ACHN (cell line): Measurements from ENCODE around the gene AOAH.

Experiments
- DNase-seq: peaks from one replicate; pipeline ENCODE4 v3.0.0-alpha.2; 2015
- in situ Hi-C: cut with HindIII; loops from 2 replicates; pipeline ENCODE4 v1.10.0; 2017; ENCODE audit warnings: low sequenced_read_pairs, low pct_ligation_motif_present, low pct_unique_long_range_greater_than_20kb

The AOAH gene, protein sequence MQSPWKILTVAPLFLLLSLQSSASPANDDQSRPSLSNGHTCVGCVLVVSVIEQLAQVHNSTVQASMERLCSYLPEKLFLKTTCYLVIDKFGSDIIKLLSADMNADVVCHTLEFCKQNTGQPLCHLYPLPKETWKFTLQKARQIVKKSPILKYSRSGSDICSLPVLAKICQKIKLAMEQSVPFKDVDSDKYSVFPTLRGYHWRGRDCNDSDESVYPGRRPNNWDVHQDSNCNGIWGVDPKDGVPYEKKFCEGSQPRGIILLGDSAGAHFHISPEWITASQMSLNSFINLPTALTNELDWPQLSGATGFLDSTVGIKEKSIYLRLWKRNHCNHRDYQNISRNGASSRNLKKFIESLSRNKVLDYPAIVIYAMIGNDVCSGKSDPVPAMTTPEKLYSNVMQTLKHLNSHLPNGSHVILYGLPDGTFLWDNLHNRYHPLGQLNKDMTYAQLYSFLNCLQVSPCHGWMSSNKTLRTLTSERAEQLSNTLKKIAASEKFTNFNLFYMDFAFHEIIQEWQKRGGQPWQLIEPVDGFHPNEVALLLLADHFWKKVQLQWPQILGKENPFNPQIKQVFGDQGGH

GRCh38 chr7:36723951-36724664 is at the start of gene AOAH:
Gene AOAH, minus strand, starts transcription at chr7:36724494. Its CDS starts 346 bp downstream, at chr7:36724148.
- in situ Hi-C loops, result no loop called here
- DNase-seq, result no peak

DNA sequence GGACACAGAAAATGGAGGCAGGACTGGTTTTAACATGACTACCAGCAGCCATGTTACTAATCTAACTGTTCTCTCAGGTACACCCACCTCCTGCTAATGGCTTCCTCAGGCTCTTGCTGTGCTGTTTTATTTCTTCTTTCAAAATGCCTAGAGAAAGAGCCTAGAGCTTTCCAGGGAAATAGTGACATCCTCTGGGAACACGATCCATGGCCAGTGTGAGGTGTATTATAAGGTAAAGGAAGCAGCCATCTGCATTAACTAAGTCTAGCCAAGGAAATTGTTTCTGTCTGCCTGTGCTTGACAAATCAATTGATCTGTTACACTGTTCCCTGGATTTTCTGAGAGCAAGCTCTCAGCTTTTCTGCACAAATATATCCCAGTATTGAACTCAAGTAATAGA is 42.2 kb upstream of the AOAH start:
- no peak for DNase-seq
- in situ Hi-C loops, result no loop called here

DNA sequence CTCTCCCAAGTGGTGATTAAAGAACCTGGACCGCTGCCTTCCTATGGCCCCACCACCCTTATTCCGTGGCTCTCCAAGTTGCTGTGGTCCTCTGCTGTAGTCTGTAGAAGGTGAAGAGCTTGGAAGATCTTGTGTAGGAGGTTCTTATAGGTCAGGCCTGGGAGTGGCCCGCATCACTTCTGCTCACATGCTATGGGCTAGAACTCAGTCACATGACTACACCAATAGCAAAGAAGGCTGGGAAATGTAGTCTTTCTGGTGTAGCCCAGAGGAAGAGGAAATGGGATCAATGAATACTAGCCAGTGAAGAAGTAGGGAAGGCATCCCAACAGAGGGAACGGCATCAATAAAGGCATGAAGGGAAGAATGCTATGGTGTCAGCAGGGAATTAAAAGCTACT is 41.3 kb upstream of the AOAH start:
- in situ Hi-C loops, result no loop called here
- DNase-seq, result no peak

- DNase-seq, result no peak
- in situ Hi-C loops, result no loop called here
These were observed 40.6 kb upstream of the AOAH start for GRCh38 chr7:36764929-36765328.

DNA sequence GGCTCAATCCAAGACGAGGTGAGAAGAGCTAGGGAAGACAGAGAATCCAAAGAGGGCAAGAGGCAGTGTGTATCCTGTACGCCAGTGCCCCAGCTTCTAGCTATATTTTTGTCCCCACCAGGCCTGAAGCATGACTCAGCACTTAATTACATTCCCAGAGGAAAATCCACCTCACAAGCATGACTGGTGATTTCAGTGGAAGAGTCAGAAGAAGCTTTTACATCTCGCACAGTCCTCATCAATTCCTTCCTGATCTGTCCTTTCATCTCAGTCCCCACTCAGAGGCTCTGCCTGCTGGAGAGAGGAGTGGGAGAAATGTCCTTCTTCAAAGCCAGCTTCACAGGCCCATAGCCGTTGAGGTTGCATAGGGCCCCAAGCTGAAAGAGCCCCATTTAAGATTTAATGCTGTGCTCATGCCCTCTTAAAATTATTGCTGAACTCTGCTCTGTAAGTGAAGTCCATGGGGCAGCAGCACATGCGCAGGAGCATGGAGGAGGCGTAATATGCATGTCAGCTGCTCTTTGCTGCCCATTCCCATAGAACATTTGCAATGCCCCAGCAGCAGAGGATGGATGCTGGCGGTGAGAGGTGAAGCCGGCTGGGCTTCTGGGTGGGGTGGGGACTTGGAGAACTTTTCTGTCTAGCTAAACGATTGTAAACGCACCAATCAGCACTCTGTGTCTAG is 39.0 kb upstream of the AOAH start:
- in situ Hi-C loops, result no loop called here
- no peak for DNase-seq

DNA sequence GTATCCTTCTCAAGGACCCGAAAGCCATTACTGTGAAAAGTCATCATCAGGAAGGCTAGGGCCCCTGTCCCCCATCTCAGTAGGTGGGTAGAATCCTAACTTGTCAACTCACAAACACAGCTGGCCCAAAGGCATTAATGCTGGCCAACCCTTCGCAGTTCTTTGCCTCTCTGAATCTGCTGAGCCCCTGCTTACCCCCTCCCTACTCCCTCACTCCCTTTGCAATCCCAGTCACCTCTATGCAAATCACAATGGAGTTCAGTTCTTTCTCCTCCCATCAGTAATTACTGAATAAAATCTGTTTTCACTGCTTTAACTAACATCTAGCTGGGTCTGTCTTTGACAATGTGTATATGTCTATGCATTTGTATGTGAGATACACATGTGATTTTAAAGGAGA is 38.1 kb upstream of the AOAH start:
- DNase-seq, result no peak
- in situ Hi-C loops, result no loop called here

DNA sequence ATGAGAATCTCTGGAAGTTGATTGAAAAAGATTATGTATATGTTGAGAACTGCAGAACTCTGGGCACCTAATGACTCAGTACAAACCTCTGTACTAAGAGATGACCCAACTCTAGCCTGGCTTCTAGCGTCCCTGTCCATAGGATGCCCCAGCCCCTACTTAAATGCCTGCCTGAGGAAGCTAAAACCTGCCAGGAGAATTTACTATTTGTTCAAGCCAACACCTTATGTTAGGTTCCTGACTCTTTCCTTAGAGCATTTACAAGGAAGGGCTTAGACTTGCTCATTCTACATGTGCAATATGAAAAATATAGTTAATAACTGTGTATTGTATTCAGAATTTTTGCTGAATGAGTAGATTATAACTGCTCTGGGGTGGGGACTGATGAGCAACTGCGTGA is 37.5 kb upstream of the AOAH start:
- DNase-seq, result no peak
- in situ Hi-C loops, result no loop called here

DNA sequence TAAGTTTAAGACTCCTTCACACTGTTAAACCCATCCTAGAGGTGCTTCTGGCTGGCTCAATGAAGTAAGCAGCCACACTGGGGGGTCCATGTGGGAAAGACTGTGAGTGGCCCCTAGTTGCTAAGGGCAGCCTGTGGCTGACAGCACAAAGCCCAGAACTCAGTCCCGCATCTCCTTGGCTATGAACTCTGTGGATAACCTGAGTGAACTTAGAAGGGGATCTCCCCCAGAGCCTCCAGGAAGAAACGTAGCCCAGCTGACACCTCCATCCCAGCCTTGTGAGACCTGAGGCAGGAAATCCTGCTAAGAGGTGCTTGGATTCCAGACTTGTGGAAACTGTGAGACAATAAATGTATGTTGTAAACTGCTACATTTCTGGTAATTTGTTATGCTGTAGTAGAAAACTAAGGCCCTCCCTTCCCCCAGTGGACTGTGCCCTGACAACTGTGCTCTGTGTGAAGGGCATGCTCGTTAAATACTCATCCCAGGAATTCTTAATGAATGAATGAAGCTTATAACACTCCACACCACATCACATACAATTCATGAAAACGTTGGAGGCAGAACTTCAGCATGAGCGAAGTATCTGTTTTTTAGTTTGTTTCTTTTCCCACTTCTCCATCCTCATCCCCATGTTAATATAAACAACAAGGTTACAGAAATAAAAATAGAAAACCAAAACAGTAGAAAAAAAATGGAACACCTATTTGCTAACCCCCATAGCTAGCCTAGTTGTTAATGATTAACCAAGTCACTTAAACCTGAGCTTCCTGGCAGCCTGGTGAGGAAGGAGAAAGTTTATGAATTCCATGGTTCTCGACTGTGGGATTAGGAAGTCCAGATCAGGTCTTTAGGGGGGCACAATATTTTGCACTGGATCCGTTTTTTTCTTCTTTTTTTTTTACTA is 36.8 kb upstream of the AOAH start:
- in situ Hi-C loops, result no loop called here
- no peak for DNase-seq

GRCh38 chr7:36758879-36759278 is 34.6 kb upstream of the AOAH start:
- in situ Hi-C loops, result no loop called here
- no peak for DNase-seq

- DNase-seq, result no peak
- in situ Hi-C loops, result no loop called here
These were observed 31.2 kb upstream of the AOAH start for GRCh38 chr7:36755484-36755883.

- in situ Hi-C loops, result no loop called here
These were observed 27.9 kb upstream of the AOAH start for GRCh38 chr7:36752026-36752711.

GRCh38 chr7:36750451-36750850 is 26.2 kb upstream of the AOAH start:
- in situ Hi-C loops, result no loop called here
- no peak for DNase-seq

More at GRCh38 chr7:36752026-36752711, 27.9 kb upstream of the AOAH start:
- no peak for DNase-seq

GRCh38 chr7:36749282-36749960 is 25.1 kb upstream of the AOAH start:
- in situ Hi-C loops, result no loop called here
- no peak for DNase-seq

DNA sequence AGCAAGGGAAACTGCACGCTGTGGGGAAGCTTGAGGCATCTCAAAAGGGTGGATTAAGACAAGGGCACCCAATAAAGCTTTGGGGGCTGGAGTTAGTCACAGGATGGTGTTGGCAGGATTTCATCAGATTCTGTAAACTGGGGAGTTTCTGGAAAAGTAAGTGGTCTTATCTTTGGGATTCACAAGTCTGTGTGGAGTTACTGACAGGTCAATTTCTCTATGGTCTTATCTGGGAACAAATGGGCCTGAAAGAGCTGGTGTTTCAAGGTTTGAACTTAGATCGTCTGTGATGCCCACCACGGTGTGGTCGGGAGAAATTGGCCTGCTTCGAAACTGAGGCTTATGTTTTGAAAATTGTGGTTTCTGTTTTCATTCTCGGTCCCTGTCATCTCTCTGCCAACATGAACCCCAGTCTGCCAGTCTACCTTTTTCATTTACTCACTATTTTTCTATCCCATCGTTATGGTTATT is 23.8 kb upstream of the AOAH start:
- in situ Hi-C loops, result no loop called here
- DNase-seq, result no peak

- DNase-seq, result peak; percentile 30
- in situ Hi-C loops, result no loop called here
These were observed 23.2 kb upstream of the AOAH start for GRCh38 chr7:36747280-36748016.

DNA sequence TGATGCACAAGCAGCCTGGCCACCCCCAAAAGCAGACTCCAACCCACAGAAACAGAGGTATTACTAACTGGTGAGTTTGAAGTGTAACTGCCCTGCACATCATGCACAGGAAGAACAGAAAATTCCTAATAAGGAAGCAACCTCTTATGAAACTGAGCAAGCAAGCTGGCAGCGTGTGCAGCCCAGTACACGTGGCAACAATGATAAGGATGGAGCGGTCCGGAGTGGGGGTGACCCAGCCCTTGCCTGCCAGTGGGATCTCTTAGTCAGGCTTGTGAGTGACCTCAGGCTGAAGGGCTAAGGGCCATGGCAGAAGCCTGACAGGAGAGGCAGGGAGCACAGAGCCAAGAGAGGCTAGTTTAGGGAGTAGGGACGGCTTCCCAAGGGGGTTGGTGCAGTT is 22.1 kb upstream of the AOAH start:
- in situ Hi-C loops, result no loop called here

More for the DNA sequence above, 22.1 kb upstream of the AOAH start:
- DNase-seq, result no peak
